HG02588 (cell line): ENCODE results near the gene PDXK.

Experiments used
- ATAC-seq: cut with Tn5 transposase; IDR thresholded peaks from one replicate; pipeline ENCODE4 v1.9.1; 2021; ENCODE audit warnings: mild to moderate bottlenecking, moderate library complexity; ENCODE audit not compliant: unreplicated experiment

Gene PDXK

GRCh38 chr21:43740497-43741156, 21.7 kb downstream of the PDXK start:
- no peak for ATAC-seq

- no peak for ATAC-seq
Measured at GRCh38 chr21:43741423-43742096, 22.6 kb downstream of the PDXK start.

- no peak for ATAC-seq
Measured at GRCh38 chr21:43743947-43744346, 25.0 kb downstream of the PDXK start.

GRCh38 chr21:43744725-43745124, 25.8 kb downstream of the PDXK start:
- no peak for ATAC-seq

GRCh38 chr21:43745772-43746517, 27.0 kb downstream of the PDXK start:
- ATAC-seq = no peak

- ATAC-seq = no peak
Measured at GRCh38 chr21:43748622-43749021, 29.7 kb downstream of the PDXK start.

GRCh38 chr21:43749651-43750262, 30.8 kb downstream of the PDXK start:
- no peak for ATAC-seq

GRCh38 chr21:43750339-43751033, 31.6 kb downstream of the PDXK start:
- ATAC-seq = no peak

- no peak for ATAC-seq
Measured at GRCh38 chr21:43751955-43752591, 33.1 kb downstream of the PDXK start.

GRCh38 chr21:43752758-43753438, 34.0 kb downstream of the PDXK start:
- no peak for ATAC-seq

GRCh38 chr21:43753439-43753799, 34.5 kb downstream of the PDXK start:
- no peak for ATAC-seq

GRCh38 chr21:43754948-43755781, 36.2 kb downstream of the PDXK start:
- ATAC-seq = no peak

- no peak for ATAC-seq
Measured at GRCh38 chr21:43755820-43756594, 37.1 kb downstream of the PDXK start.

GRCh38 chr21:43757601-43758000, 38.7 kb downstream of the PDXK start:
- no peak for ATAC-seq

GRCh38 chr21:43758111-43758641, 39.2 kb downstream of the PDXK start:
- ATAC-seq = no peak

GRCh38 chr21:43758811-43759210, 39.9 kb downstream of the PDXK start:
- ATAC-seq = no peak

GRCh38 chr21:43759651-43760050, 40.7 kb downstream of the PDXK start:
- no peak for ATAC-seq

GRCh38 chr21:43760391-43760958, 41.5 kb downstream of the PDXK start:
- ATAC-seq = no peak
